Measurements from ENCODE around the gene IL16.
"Not testable (repeated sequence)": the region's sequence is repeated elsewhere in the genome, so short reads cannot be mapped to it uniquely, and the experiment has no call there.

IL16 gene

GRCh38 chr15:81341351-81341750, 144.7 kb downstream of the IL16 start:
- DNase-seq = no peak

DNA sequence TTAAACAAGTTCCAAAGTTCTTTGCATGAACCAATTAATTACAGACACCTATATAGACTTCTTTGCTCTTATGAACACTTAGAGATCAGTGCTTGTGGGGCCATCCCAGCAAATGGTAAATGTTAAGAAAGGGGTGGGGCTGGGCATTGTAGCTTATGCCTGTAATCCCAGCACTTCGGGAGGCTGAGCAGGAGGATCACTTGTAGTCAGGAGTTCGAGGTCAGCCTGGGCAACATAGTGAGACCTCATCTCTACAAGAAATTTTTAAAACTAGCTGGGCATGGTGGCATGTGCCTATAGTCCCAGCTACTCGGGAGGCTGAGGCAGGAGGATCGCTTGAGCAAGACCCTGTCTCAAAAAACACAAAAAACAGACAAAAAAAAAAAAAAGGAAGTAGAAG, 146.7 kb downstream of the IL16 start:
- no peak for DNase-seq

DNA sequence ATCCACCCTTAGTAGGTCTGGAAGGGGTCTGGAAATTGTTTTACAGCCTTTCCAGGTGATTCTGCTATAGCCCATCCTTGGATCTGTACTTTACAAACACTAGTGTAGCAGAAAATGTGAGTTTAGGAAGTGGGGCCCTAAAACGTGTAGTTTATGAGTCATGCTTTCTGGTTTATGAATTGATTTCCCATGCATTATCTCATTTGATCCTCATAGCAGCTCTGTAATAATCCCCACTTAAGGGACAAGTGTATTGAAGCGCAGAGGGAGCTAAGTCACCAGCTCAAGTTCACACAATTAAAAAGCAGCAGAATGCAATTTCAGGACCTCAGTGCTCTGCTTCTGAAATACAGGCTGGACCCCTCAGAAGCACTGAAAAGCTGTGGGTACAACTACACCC, 149.9 kb downstream of the IL16 start:
- no peak for DNase-seq

DNA sequence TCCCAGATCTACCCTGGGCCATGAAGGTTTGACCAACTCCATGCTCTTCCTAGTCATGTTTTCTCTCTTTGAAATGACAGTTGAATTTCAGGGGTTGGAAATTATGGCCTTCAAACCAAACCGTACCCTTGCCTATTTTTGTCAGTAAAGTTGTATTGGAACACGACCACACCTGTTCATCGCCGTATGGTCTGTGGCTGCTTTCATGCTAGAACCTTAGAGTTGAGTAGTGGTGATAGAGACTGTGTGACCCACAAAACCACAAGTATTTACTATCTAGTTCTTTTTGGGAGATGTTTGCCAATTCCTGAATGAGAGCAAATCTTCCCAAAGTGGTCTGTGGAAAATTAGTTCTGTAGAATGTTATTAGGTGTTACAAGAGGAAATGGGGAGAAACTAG, 151.2 kb downstream of the IL16 start:
- DNase-seq = no peak

GRCh38 chr15:81348691-81349090, 152.0 kb downstream of the IL16 start:
- DNase-seq = not testable (repeated sequence)

DNA sequence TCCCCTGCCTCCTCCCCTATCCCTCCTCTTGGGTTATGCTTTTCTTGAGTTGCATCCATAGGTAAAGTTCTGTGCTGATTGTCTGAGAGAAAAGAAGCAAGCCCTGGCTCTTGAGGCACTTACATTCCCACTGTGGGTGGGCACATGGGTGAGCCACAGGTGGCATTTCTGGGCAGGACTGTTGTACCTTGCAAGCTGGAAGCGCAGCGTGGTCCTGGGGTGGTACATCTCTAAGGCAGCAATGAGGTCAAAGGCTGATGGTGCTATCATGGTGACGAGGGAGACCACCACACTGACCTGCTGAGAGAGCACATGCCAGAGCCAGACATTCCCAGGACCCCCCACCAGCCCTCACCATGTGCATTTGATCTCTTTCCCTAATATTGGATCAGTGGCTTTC, 152.6 kb downstream of the IL16 start:
- no peak for DNase-seq

DNA sequence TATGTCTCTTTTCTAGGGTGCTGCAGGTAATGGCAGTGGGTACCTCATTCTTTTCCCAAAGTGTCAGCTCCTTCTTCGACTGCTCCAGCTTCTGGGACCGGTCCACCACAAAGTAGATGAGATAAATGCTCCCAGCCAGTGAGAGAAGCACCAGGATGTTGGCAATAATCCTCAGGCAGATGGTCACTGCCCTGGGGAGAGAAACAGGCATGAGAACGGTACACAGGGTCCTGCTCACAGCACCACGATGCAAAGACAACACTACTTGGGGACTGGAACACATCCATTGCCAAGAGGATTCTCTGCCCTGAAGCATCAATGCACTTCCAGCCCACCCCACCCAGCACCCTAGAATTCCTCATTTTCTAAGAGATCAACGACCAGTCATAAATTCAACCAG, 155.0 kb downstream of the IL16 start:
- DNase-seq = no peak

GRCh38 chr15:81356252-81356651, 159.6 kb downstream of the IL16 start:
- no peak for DNase-seq

DNA sequence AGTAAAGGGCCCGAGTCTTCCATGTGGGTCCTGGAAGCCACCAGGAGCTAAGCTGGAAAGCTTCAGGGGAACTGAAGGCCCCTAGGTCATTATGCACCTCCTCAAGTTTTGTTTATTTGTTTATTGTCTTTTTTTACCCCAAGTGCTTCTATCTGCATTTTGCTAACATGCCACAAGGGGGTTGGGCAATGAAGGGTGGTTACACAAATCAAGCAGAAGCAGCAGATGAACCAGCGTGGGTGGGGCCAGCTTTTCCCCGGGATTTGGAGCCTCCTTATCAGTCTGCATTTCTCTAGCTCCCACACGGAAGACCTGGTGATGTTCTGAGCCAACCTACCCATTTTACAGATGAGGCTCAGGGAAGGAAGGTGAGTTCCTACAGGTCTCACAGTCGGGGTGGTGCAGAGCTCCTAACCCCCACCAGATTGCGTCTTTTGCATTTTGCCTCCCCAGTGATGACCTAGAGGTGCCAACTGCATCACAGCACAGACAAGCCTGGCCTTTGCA, 160.6 kb downstream of the IL16 start:
- DNase-seq = no peak

DNA sequence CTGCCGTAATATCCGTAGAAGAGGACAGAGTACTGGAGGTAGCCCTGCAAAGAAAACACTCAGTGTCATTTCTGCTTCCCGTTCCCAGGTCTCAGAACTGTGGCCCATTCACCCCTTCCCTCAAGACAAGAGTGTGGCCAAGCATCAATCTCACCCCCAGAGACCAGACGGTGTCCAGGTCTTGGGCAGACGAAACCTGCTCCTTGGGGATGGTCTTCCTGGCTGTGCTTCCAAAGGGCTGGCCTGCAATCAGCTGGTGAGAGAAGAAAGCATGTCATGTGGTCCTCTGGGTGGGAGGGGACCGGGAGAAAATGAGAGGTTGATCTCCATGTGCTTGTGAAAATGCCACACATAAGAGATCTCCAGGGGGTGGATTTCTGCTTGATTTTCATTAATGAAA, 161.6 kb downstream of the IL16 start:
- no peak for DNase-seq

GRCh38 chr15:81360491-81360890, 163.8 kb downstream of the IL16 start:
- no peak for DNase-seq

GRCh38 chr15:81361891-81362290, 165.2 kb downstream of the IL16 start:
- DNase-seq = no peak

- no peak for DNase-seq
These were observed 166.1 kb downstream of the IL16 start for GRCh38 chr15:81362790-81363189.

DNA sequence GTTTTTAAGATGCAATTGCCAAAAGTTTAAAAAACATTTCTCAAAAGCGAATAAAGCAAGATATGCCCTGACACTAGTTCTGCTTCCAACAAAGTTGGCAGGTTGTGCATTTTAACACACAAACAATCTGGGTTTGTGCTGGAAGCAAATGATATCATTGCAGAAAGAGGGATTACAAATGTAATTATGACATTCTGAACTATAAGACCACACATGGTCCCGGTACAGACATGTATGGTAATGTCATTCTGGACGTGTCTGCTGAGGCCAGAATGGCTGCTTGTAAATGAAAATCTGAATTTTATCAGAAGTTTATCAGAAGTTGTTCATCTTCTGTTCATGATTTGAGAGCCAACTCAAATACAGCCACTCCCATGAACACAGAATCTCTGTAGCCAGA, 166.6 kb downstream of the IL16 start:
- DNase-seq = no peak

Data from bone marrow (tissue), 2 donors.